ENCODE measurements around the gene ANTXRL.
"Not testable (repeated sequence)": the region's sequence is repeated elsewhere in the genome, so short reads cannot be mapped to it uniquely, and the experiment has no call there.

The ANTXRL gene

GRCh38 chr10:46254467-46254866 lies 32.3 kb upstream of the ANTXRL start:
- no peak for DNase-seq (ENCODE audit: low read depth in 2 of 2)

DNA sequence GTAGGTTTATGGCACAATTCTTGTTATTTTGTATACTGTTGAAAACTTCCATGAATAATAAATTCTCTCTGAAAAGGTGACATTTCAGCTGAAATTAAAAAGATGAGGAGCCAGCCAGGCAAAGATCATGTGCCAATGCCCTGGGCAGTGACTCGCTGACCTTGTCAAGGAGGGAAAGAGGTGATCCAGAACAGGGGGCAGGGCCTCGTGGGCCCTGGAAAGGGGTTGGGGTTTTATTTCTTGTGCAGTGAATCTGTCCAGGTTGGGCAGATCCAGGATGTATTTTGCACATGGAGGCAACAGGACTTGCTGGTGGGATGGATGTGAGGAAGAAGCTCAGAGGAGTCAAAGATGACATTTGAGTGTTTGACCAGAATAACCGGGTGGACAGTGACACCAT lies 31.6 kb upstream of the ANTXRL start:
- not testable (repeated sequence) for DNase-seq (ENCODE audit: low read depth in 2 of 2)

DNA sequence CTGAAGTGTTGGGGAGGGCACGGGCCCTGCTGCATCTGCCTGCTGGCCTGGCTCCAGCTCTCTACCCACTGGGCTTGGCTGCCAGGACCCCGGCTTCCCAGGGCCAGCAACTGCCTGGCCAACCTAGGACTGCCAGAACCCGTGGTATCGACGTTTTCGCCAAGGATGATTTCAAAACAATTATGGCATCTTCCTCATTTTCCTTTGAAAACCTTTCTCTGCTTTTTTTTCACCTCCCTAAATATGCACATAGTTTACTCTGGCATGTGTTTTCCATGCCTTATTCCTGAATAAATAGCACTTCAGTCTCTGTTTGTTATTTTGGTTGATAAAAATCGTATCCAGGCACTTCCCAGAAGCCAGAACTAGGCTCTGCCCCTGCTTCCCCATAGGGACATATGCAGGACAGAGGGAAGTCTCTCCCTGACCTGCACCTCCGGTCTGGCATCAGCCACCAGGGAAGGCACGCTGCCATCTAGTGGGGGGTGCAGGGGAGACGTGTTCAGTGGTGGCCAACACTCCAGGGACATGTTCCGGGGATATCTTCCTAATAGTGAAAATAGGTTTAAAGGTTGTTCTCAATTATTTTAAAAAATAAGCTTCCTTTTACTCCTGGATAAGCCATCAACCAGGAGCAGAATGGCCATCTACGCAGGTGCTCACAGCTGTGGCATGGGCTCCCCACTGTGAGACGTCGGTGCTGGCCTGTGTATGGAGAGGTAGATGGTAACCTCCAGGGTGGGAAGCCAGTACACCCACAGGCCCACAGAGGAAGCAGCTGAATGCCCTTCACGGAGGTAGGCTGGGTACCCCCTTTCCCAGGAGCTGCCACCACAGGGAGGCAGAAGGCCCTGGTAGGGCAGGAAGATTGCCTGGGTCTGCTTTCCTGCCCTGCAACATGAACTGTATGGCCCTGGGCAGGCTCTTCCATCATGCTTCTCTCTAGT lies 30.7 kb upstream of the ANTXRL start:
- peak; percentile 25 to 42 for DNase-seq (ENCODE audit: low read depth in 2 of 2)

GRCh38 chr10:46257099-46257498 lies 29.7 kb upstream of the ANTXRL start:
- no peak for DNase-seq (ENCODE audit: low read depth in 2 of 2)

DNA sequence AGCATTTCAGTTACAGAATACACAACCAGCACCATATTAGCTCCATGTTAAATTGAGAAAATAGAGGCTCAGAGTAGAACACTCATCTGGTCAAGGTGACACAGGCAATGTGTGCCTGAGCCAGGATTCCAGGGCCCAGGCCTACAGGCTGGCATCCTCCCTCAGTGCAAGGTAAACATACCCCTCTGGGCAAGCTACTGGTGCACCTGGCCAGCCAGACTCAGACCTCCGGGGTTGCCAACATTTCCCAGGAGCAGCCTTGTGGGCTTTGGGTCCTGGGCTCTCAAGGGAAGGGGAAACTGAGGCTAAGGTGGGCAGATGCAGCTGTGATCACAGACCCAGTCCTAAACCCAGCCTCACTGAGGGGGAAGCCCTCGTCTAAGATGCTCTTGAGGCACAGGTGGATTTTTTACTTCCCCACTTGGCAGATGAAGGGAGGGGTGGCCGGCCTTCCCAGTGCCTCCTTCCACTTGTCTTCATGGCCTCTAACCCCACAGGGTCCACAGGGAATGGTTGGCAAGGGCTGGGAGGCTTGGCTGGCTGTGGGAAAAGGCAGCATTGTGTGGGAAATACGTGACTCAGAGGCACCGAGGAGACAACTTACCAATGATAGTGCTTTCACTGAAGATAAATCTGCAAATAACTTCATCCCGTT lies 23.8 kb upstream of the ANTXRL start:
- not testable (repeated sequence) for DNase-seq (ENCODE audit: low read depth in 2 of 2)

DNA sequence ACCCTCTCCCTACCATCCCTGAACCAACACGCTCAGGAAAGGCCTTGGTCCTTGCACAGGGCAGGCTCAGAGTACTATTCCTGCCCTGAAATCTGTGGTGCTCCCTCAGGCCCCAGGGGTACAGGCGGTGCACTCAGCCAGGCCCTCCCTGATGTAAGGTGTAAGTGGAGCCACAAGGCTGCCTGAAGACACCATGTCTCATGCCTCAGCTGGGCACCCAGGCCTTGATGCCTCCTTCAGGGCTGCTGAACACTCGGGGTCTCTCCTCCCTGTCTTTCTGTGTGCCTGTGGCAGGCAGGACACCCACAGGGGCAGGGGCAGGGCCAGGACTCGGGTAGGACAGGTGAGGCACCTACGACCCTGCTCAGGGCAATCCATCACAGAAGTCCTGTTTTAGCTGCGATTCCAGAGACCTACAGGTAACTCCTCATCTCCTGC lies 22.9 kb upstream of the ANTXRL start:
- DNase-seq (ENCODE audit: low read depth in 2 of 2) = no peak

DNA sequence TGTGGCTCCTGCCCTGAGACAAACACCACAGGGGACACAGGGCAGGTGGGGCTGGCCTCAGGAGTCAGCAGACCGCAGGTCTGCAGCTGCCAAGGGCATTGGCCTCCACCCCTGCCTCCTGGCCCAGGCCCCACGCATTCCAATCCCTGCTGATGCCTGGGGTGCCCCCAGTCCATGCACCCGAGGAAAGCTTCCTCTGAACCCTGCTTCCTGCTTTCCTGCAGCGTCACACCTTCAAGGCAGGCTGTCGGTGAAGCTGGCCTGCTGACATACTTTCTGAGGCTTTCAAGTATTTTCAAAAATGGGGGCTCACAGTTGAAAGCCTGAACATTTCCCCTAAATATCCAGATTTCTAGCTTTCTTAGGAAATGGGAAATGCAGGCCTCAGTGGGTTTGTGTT lies 22.5 kb upstream of the ANTXRL start:
- no peak for DNase-seq (ENCODE audit: low read depth in 2 of 2)

DNA sequence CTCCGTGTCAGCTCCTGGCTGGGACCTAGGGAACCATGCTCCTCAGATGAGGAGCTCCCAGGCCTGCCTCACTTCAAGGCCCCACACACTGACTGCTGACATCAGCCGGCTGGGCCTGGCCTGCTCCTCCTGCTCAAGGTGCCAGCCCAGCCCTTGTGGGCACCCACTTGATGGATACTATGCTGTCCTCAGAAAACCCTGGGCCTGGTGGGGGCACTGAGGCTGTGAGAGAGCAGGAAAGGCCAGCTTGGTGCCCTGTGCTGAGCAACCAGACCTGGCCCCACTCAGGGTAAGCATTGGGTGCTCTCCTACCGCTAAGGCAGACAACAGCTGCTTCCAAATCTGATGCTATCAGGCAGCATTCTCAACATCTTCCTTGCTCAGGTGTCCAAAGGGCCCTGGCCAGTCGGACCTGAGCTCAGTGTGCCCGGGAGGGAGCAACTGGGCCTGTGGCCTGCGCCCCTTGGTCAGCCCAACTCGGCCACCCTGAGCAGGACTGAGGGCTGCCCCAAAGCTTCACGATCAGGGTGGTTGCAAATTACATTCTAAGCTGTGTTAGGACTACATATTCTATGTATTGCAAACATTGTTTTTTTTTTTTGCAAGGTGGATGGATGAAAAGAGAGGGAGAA lies 21.9 kb upstream of the ANTXRL start:
- no peak for DNase-seq (ENCODE audit: low read depth in 2 of 2)

GRCh38 chr10:46265566-46266305 lies 21.1 kb upstream of the ANTXRL start:
- not testable (repeated sequence) for DNase-seq (ENCODE audit: low read depth in 2 of 2)

DNA sequence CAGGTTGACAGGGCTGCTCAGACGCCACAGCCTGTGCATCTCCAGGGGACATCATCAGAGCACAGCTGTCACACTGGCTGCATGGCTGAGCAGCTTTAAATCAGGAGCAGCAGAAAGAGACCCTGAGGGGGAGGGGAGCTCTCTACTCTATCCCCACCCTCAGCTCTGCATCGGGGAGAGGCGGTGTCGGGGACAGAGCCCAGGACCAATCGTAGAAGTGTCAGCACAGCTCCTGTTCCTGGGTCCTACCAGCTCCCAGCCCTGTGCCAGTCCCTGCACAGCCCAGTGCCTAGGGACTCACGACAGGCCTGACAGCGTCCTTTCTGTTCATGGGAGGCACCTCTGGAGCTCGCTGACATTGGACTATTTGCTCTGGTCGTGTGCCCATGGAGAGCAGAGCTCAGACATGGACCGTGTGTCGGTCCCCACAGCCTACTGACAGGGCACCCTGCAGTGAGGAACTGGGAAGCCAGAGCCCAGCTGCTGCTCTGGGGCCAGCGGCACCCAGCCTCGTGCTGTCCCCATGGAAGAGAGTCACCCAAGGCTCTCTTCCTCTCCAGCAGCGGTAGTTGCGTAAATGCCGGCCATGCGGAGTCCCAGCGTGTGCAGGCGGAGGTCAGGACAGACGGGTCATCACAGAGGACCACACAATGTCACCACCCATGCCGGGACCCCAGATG lies 20.4 kb upstream of the ANTXRL start:
- no peak for DNase-seq (ENCODE audit: low read depth in 2 of 2)

DNA sequence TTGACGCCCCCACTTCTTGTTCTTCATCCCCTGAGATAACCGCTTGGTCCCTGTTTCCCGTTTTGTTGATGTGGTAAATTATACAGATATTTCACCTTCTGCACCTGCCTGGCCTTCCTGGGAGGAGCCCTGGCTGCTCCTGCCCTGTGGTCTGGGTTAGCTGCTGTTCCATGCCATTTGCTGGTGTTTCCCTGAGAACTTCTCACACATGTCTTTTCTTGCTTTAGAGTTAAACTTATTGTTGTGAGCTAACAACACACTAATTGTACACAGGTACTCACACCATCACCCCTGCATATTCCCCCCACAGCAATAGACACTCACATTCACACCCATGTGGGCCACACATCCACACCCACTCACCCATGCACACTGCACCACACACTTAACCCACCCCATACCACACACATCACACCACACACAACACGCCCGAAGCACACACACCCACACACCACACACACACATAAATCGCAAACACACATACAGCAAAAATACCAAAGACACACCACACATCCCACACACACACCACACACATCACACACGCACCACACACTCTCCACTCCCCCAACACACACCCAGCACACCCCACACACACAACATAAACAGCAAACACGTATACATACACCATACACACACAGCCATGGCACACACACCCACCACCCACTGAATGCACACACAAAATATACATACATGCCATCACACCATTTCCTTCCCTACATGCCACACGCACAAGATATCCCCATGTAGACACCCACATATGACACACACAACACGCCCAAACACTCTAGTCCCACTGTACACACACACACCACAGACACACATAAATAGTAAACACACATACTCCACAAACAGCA lies 19.4 kb upstream of the ANTXRL start:
- no peak for DNase-seq (ENCODE audit: low read depth in 2 of 2)

GRCh38 chr10:46268076-46268881 lies 18.5 kb upstream of the ANTXRL start:
- peak; percentile 29 to 43 for DNase-seq (ENCODE audit: low read depth in 2 of 2)

- DNase-seq (ENCODE audit: low read depth in 2 of 2) = peak in 1 of 2 donors; percentile 25
Observed at GRCh38 chr10:46269554-46270053, 17.2 kb upstream of the ANTXRL start.

DNA sequence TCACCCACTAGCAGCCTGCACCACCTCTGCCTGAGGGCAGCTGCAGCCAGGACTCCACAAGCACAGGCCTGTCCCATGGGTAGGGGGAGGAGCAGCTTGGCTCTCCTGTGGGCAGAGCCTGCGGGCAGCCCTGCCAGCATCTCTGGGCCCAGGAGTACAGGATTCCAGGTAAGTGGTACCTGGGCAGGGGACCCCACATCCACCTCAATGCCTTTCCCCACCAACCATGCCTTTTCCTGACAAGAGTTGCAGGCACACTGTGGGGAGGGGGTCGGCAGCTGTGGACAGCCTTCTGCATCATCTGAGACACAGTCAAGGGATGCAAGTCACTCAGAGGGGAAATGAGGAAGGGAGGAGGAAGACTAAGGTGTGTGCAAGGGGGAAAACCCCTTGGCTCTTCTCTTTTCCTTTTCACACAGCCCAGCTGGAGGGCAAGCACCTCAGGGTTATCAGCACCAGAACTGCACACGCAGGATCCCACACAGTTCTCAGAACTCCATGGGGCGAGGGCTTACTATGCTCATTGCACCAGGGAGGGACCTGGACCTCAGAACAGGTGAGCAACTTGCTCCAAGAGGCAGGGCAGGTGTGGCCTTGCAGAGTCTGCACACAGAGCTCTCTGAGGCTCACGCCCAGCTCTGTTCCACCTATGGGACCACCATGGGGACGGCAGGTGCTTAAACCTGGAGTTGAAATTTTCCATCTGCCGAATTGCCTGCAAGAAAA lies 16.5 kb upstream of the ANTXRL start:
- no peak for DNase-seq (ENCODE audit: low read depth in 2 of 2)

DNA sequence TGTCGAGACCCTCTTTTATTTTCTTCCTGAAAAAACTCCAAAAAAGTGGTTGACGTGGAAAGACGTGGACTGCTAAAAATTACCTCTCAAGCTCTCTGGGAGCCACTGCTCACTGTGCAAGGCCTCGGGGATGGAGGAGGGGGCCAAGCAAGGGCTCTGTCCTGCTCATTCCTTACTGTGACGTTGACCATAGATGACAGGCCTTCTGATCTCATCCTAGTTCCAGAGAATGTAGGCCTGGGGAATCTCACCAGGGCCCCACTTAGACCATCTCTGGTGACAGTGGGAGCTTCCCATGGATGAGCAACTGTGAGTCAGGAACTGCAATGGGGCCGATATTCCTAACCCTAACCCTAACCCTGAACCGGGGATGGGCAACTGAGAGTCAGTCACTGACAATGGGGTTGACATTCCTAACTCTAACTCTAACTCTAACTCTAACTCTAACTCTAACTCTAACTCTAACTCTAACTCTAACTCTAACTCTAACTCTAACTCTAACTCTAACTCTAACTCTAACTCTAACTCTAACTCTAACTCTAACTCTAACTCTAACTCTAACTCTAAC lies 15.8 kb upstream of the ANTXRL start:
- DNase-seq (ENCODE audit: low read depth in 2 of 2) = not testable (repeated sequence)

DNA sequence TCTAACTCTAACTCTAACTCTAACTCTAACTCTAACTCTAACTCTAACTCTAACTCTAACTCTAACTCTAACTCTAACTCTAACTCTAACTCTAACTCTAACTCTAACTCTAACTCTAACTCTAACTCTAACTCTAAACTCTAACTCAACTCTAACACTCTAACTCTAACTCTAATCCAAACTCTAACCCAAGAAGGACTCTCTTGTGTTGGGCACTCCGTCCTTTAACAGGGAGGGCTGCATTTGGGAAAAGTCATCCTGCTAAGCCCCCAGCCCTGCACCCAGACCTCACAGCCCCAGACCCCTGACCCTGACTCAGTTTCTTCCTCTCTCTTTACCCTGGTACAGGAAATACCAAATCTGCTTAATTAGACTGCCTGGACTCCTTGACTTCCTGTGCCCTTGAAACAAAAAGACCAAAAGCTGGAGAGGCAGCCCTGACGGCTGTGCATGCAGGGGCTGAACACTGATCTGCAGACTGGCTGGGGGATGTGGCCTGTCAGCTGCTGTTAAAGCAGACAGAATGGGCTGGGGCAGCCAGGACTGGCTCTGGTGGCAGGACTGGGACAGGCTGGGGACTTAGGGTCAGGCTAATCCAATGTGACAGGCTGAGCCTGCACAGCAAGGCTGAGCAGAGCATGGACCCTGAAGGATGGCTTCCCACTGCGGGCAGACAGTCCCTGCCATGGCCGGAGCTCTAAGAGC lies 14.8 kb upstream of the ANTXRL start:
- not testable (repeated sequence) for DNase-seq (ENCODE audit: low read depth in 2 of 2)

- DNase-seq (ENCODE audit: low read depth in 2 of 2) = no peak
Observed at GRCh38 chr10:46272863-46273415, 13.9 kb upstream of the ANTXRL start.

Data from stimulated activated CD4-positive, alpha-beta T cell treated with anti-CD3 and anti-CD28 coated beads, Interleukin-1b, Interleukin-23, amount 100 ng/mL, for 4 hours (primary cell).